GM10266 (cell line): ENCODE data around the gene PANK4.

Source experiments
- DNase-seq: peaks from one replicate; pipeline ENCODE4 v3.0.0; 2012; ENCODE audit errors: extremely low spot score
- CTCF ChIP-seq: IDR thresholded peaks from 2 replicates; pipeline ENCODE4 v1.5.1; 2012; ENCODE audit warnings: mild to moderate bottlenecking, low read depth; ENCODE audit not compliant: control insufficient read depth, insufficient read depth; ENCODE audit errors: missing control alignments

PANK4 gene

GRCh38 chr1:2528016-2528415 is 1.6 kb upstream of the PANK4 start:
- DNase-seq, result no peak
- no peak for TF ChIP-seq CTCF

- no peak for TF ChIP-seq CTCF
- DNase-seq, result no peak
Observed at GRCh38 chr1:2527556-2527860, 1.1 kb upstream of the PANK4 start.

- TF ChIP-seq CTCF, result no peak
- DNase-seq, result peak; percentile 82
Observed at GRCh38 chr1:2526824-2527555, 594 bp upstream of the PANK4 start.

GRCh38 chr1:2525572-2525919 is 850 bp downstream of the PANK4 start:
- no peak for TF ChIP-seq CTCF
- no peak for DNase-seq

DNA sequence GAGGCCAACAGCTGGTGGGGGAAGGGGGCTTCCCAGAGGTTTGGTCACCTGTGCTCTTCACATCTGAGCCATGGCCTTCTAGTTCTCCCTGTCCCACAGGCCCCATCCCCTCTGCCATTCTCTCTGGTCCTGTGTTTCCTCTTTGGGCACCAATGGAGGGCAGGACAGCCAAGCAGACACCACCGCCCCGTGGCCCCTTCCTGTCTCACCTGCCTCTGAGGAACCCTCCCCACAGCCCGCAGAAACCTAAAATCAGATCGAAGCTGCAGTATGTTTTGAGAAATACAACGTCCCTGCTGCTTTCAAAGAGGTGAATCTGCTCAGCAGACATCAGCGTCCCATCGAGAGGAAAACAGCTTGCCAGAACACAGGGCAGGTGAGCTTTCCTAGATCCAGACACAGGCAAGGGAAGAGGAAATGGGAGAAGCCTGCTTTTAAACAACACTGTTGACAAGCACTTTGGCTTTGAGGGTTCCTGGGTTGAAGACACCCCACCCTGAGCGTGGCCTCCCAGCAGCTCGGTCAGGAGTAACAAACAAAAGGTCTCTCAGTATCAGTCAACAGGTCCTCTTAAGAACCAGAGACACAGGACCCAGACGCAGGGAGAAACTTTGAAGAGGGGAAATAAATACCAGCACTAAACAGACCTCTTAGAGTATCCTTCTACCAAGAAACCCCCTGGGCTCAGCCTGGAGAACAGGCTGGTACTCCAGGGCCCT is 2.3 kb downstream of the PANK4 start:
- no peak for TF ChIP-seq CTCF
- no peak for DNase-seq

GRCh38 chr1:2523191-2523890 is 3.1 kb downstream of the PANK4 start:
- no peak for TF ChIP-seq CTCF
- DNase-seq, result no peak

DNA sequence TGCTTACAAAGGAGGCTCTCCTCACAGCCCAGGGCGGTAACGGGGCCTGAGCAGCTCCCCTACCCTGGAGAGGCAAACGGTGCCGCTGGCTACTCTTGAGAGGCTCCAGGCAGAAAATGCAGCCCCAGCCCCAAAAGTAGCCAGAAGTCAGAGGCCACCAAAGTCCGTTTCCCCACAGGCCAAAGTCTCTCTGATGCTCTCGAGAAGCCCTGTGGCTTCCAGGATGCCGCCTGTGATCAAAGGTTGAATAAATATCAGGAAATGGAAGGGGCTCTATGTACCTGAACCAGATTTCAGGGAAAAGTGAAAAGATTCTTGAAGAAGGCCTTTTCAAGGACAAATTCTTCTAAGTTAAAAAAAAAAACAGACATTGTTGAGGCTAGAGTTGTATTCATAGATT is 4.2 kb downstream of the PANK4 start:
- DNase-seq, result no peak
- no peak for TF ChIP-seq CTCF
